Activated naive CD4-positive, alpha-beta T cell (primary cell): ENCODE measurements around the gene GIPC1.
"Not testable (repeated sequence)": the region's sequence is repeated elsewhere in the genome, so short reads cannot be mapped to it uniquely, and the experiment has no call there.

Source experiments
- DNase-seq, 4 experiments: peaks; one replicate each; lab custom pipeline; 2025; lab: John Stamatoyannopoulos, UW

The GIPC1 gene

GRCh38 chr19:14472202-14472938 is 23.6 kb downstream of the GIPC1 start:
- DNase-seq = peak; percentile 82 to 91 (median 84)

GRCh38 chr19:14471436-14472187 is 24.3 kb downstream of the GIPC1 start:
- no peak for DNase-seq

- DNase-seq = no peak
Observed at GRCh38 chr19:14470031-14470876, 25.7 kb downstream of the GIPC1 start.

- no peak for DNase-seq
Observed at GRCh38 chr19:14467816-14468215, 28.1 kb downstream of the GIPC1 start.

GRCh38 chr19:14467391-14467790 is 28.5 kb downstream of the GIPC1 start:
- no peak for DNase-seq

- DNase-seq = no peak
Observed at GRCh38 chr19:14463747-14464146, 32.2 kb downstream of the GIPC1 start.

- not testable (repeated sequence) for DNase-seq
Observed at GRCh38 chr19:14462401-14462800, 33.5 kb downstream of the GIPC1 start.

- no peak for DNase-seq
Observed at GRCh38 chr19:14460935-14461334, 35.0 kb downstream of the GIPC1 start.

- no peak for DNase-seq
Observed at GRCh38 chr19:14459703-14460102, 36.2 kb downstream of the GIPC1 start.

GRCh38 chr19:14452303-14452702 is 43.6 kb downstream of the GIPC1 start:
- DNase-seq = not testable (repeated sequence)

GRCh38 chr19:14450876-14451275 is 45.1 kb downstream of the GIPC1 start:
- DNase-seq = no peak

GRCh38 chr19:14450168-14450874 is 45.6 kb downstream of the GIPC1 start:
- peak in 2 of 4 experiments; percentile 17 to 32 for DNase-seq

- no peak for DNase-seq
Observed at GRCh38 chr19:14449321-14449720, 46.6 kb downstream of the GIPC1 start.

GRCh38 chr19:14446336-14447036 is 49.4 kb downstream of the GIPC1 start:
- DNase-seq = no peak

GRCh38 chr19:14443632-14444216 is 52.2 kb downstream of the GIPC1 start:
- no peak for DNase-seq

GRCh38 chr19:14442891-14443631 is 52.9 kb downstream of the GIPC1 start:
- DNase-seq = no peak

- DNase-seq = no peak
Observed at GRCh38 chr19:14441041-14441938, 54.6 kb downstream of the GIPC1 start.

- DNase-seq = peak; percentile 39 to 71 (median 52)
Observed at GRCh38 chr19:14440049-14440448, 55.9 kb downstream of the GIPC1 start.

GRCh38 chr19:14439014-14439413 is 56.9 kb downstream of the GIPC1 start:
- DNase-seq = no peak
